ENCODE data around the gene PCMTD2. TPM values are rescaled to one million over a fixed set of nuclear protein-coding genes. Genes with fewer than 3 reads are reported as not detected.
A peak's percentile ranks its signal among the peaks of the same experiment; 100 is the strongest.

Gene PCMTD2
- total and polyA plus RNA-seq, 2 of the 13 experiments (the other 11 are each of a cell fraction or from before 2014, with no cell fraction given) = 47.0 to 76.9 TPM

DNA sequence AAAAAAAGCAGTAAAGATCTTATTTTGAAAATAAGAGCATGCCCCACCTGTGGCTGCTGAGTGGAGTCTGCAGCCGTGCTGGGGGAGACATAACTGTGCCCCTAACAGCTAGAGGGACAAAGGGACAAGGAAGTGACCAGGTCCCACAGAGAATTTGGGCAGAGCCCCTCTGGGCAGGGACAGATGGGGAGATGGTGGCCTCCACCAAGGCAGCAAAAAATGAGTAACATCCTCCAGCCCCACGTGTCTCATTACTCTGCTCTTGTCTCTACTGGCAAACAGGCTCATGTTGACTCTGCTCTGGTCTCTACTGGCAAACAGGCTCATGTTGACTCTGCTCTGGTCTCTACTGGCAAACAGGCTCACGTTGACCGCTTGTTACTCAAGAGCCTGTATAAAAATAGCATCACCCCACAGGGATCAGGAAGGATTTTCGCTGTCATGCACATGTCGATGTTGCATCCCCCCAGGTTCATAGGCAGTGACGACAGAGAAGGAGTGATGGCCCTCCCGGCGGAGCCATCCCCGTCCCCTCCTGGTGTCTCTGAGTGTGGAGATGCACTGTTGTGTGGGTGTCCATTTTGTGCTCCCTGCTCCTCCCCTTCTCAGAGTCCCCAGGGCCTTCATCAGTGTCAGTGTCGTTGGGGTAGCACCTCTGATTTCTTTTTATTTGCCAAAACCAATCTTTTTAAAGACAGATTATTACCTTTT, 17.3 kb upstream of the PCMTD2 start (continued):
- TF ChIP-seq, protein P1, sequence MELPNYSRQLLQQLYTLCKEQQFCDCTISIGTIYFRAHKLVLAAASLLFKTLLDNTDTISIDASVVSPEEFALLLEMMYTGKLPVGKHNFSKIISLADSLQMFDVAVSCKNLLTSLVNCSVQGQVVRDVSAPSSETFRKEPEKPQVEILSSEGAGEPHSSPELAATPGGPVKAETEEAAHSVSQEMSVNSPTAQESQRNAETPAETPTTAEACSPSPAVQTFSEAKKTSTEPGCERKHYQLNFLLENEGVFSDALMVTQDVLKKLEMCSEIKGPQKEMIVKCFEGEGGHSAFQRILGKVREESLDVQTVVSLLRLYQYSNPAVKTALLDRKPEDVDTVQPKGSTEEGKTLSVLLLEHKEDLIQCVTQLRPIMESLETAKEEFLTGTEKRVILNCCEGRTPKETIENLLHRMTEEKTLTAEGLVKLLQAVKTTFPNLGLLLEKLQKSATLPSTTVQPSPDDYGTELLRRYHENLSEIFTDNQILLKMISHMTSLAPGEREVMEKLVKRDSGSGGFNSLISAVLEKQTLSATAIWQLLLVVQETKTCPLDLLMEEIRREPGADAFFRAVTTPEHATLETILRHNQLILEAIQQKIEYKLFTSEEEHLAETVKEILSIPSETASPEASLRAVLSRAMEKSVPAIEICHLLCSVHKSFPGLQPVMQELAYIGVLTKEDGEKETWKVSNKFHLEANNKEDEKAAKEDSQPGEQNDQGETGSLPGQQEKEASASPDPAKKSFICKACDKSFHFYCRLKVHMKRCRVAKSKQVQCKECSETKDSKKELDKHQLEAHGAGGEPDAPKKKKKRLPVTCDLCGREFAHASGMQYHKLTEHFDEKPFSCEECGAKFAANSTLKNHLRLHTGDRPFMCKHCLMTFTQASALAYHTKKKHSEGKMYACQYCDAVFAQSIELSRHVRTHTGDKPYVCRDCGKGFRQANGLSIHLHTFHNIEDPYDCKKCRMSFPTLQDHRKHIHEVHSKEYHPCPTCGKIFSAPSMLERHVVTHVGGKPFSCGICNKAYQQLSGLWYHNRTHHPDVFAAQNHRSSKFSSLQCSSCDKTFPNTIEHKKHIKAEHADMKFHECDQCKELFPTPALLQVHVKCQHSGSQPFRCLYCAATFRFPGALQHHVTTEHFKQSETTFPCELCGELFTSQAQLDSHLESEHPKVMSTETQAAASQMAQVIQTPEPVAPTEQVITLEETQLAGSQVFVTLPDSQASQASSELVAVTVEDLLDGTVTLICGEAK (IDR thresholded peaks at IDR 0.05) = no peak
- TF ChIP-seq, protein P1 (CRISPR knock-in tag; IDR thresholded peaks at IDR 0.05) = peak; percentile 73; the same call in 1 of the 2 replicates
- TF ChIP-seq, protein P2, sequence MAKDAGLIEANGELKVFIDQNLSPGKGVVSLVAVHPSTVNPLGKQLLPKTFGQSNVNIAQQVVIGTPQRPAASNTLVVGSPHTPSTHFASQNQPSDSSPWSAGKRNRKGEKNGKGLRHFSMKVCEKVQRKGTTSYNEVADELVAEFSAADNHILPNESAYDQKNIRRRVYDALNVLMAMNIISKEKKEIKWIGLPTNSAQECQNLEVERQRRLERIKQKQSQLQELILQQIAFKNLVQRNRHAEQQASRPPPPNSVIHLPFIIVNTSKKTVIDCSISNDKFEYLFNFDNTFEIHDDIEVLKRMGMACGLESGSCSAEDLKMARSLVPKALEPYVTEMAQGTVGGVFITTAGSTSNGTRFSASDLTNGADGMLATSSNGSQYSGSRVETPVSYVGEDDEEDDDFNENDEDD (CRISPR knock-in tag; IDR thresholded peaks at IDR 0.05; ENCODE audit: borderline replicate concordance) = peak; percentile 64; the same call in 1 of the 2 replicates
- TF ChIP-seq ZNF569 (CRISPR knock-in tag; IDR thresholded peaks at IDR 0.05; ENCODE audit: borderline replicate concordance) = no peak
- TF ChIP-seq, protein P3, sequence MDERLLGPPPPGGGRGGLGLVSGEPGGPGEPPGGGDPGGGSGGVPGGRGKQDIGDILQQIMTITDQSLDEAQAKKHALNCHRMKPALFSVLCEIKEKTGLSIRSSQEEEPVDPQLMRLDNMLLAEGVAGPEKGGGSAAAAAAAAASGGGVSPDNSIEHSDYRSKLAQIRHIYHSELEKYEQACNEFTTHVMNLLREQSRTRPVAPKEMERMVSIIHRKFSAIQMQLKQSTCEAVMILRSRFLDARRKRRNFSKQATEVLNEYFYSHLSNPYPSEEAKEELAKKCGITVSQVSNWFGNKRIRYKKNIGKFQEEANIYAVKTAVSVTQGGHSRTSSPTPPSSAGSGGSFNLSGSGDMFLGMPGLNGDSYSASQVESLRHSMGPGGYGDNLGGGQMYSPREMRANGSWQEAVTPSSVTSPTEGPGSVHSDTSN (CRISPR knock-in tag; IDR thresholded peaks at IDR 0.05) = no peak
- TF ChIP-seq SALL1 (CRISPR knock-in tag; IDR thresholded peaks at IDR 0.05) = peak; percentile 87
- peak; percentile 75 for TF ChIP-seq TBX2 (CRISPR knock-in tag; IDR thresholded peaks at IDR 0.05; ENCODE audit: borderline replicate concordance)
- TF ChIP-seq, protein P4, sequence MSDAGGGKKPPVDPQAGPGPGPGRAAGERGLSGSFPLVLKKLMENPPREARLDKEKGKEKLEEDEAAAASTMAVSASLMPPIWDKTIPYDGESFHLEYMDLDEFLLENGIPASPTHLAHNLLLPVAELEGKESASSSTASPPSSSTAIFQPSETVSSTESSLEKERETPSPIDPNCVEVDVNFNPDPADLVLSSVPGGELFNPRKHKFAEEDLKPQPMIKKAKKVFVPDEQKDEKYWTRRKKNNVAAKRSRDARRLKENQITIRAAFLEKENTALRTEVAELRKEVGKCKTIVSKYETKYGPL (CRISPR knock-in tag; IDR thresholded peaks at IDR 0.05) = no peak
- TF ChIP-seq ZNF331 (CRISPR knock-in tag; IDR thresholded peaks at IDR 0.05) = peak; percentile 93
- TF ChIP-seq MBD4 (IDR thresholded peaks at IDR 0.05; ENCODE audit: borderline replicate concordance, low read length) = no peak
- TF ChIP-seq KLF12 (CRISPR knock-in tag; IDR thresholded peaks at IDR 0.05; ENCODE audit: borderline replicate concordance) = peak; percentile 19; the same call in 1 of the 2 replicates
- TF ChIP-seq, protein P5, sequence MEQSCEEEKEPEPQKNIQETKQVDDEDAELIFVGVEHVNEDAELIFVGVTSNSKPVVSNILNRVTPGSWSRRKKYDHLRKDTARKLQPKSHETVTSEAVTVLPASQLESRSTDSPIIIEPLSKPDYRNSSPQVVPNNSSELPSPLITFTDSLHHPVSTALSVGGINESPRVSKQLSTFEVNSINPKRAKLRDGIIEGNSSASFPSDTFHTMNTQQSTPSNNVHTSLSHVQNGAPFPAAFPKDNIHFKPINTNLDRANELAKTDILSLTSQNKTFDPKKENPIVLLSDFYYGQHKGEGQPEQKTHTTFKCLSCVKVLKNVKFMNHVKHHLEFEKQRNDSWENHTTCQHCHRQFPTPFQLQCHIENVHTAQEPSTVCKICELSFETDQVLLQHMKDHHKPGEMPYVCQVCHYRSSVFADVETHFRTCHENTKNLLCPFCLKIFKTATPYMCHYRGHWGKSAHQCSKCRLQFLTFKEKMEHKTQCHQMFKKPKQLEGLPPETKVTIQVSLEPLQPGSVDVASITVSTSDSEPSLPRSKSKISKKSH (CRISPR knock-in tag; IDR thresholded peaks at IDR 0.05; ENCODE audit: borderline replicate concordance) = peak; percentile 48; the same call in 1 of the 2 replicates
